MM.1S (cell line): Measurements from ENCODE around the gene DIP2C.

Experiments
- EZH2 ChIP-seq: fragments of 300-600 bp; sonication (generic); optimal IDR thresholded peaks from 2 replicates; pipeline ENCODE3; 2017; ENCODE audit warnings: low read depth, mild to moderate bottlenecking, antibody characterized with exemption, low read length, mixed read lengths
- EZH2phosphoT487 ChIP-seq: fragments of 300-600 bp; sonication (generic); IDR thresholded peaks from 2 replicates; pipeline ENCODE4 v1.6.1; 2018; ENCODE audit warnings: antibody characterized with exemption, low read length
- TF ChIP-seq, protein P1 (sequence below): fragments of 300-600 bp; sonication (generic); IDR thresholded peaks from 2 replicates; pipeline ENCODE4 v1.5.1; 2016; ENCODE audit warnings: antibody characterized with exemption, low read length, mixed read lengths

- TF ChIP-seq EZH2phosphoT487: no peak
- TF ChIP-seq, protein P1, sequence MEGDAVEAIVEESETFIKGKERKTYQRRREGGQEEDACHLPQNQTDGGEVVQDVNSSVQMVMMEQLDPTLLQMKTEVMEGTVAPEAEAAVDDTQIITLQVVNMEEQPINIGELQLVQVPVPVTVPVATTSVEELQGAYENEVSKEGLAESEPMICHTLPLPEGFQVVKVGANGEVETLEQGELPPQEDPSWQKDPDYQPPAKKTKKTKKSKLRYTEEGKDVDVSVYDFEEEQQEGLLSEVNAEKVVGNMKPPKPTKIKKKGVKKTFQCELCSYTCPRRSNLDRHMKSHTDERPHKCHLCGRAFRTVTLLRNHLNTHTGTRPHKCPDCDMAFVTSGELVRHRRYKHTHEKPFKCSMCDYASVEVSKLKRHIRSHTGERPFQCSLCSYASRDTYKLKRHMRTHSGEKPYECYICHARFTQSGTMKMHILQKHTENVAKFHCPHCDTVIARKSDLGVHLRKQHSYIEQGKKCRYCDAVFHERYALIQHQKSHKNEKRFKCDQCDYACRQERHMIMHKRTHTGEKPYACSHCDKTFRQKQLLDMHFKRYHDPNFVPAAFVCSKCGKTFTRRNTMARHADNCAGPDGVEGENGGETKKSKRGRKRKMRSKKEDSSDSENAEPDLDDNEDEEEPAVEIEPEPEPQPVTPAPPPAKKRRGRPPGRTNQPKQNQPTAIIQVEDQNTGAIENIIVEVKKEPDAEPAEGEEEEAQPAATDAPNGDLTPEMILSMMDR: no peak
- TF ChIP-seq EZH2: no peak
These were observed 202.7 kb downstream of the DIP2C start for GRCh38 chr10:486666-487322.
